ENCODE results near the gene GOLM1.

Gene GOLM1

GRCh38 chr9:86141843-86142242 lies 42.5 kb upstream of the GOLM1 start (continued):
- TF ChIP-seq ZNF501 (tag by site-specific recombination; IDR thresholded peaks at IDR 0.05) (0 out of 2 replicates have a peak, but pooled peaks have one; percentile 35), TCF7L2 (IDR thresholded peaks at IDR 0.05; ENCODE audit: borderline replicate concordance, low read depth, low read length) (peak; percentile 94), ZBTB20 (tag by site-specific recombination; IDR thresholded peaks at IDR 0.05) (no peak), REPIN1 (tag by site-specific recombination; IDR thresholded peaks at IDR 0.05; ENCODE audit: low read depth) (no peak), ZNF335 (tag by site-specific recombination; conservative IDR thresholded peaks at IDR 0.05) (0 out of 2 replicates have a peak, but pooled peaks have one; percentile 28), ZNF623 (tag by site-specific recombination; IDR thresholded peaks at IDR 0.05) (no peak), ZNF24 (tag by site-specific recombination; IDR thresholded peaks at IDR 0.05) (0 out of 2 replicates have a peak, but pooled peaks have one; percentile 61), ZNF48 (tag by site-specific recombination; IDR thresholded peaks at IDR 0.05) (no peak), WT1 (tag by site-specific recombination; IDR thresholded peaks at IDR 0.05) (peak; percentile 95), ZNF544 (tag by site-specific recombination; IDR thresholded peaks at IDR 0.05) (no peak), ZNF629 (tag by site-specific recombination; IDR thresholded peaks at IDR 0.05) (0 out of 2 replicates have a peak, but pooled peaks have one; percentile 35), ZNF202 (tag by site-specific recombination; IDR thresholded peaks at IDR 0.05; ENCODE audit: borderline replicate concordance) (no peak), CTCF (tag by site-specific recombination; IDR thresholded peaks at IDR 0.05) (no peak), MEIS1 (CRISPR knock-in tag; IDR thresholded peaks at IDR 0.05; ENCODE audit: borderline replicate concordance) (peak; percentile 55; the same call in 1 of the 2 replicates), ZNF157 (tag by site-specific recombination; IDR thresholded peaks at IDR 0.05) (no peak), ZNF768 (tag by site-specific recombination; IDR thresholded peaks at IDR 0.05) (no peak), ZNF626 (tag by site-specific recombination; IDR thresholded peaks at IDR 0.05) (0 out of 2 replicates have a peak, but pooled peaks have one; percentile 35), ZSCAN23 (tag by site-specific recombination; IDR thresholded peaks at IDR 0.05) (peak; percentile 73; the same call in 1 of the 2 replicates), ZNF274 (IDR thresholded peaks at IDR 0.05; ENCODE audit: low read length) (no peak), ZNF274 (tag by site-specific recombination; IDR thresholded peaks at IDR 0.05; ENCODE audit: borderline replicate concordance) (no peak), ZNF701 (tag by site-specific recombination; IDR thresholded peaks at IDR 0.05) (no peak), ZFP41 (tag by site-specific recombination; IDR thresholded peaks at IDR 0.05; ENCODE audit: borderline replicate concordance) (no peak), ZNF580 (tag by site-specific recombination; IDR thresholded peaks at IDR 0.05) (peak; percentile 98), MZF1 (tag by site-specific recombination; IDR thresholded peaks at IDR 0.05; ENCODE audit: borderline replicate concordance) (peak; percentile 77; the same call in 1 of the 2 replicates), YY2 (tag by site-specific recombination; IDR thresholded peaks at IDR 0.05) (no peak; the same call in 1 of the 2 replicates), ZNF311 (tag by site-specific recombination; IDR thresholded peaks at IDR 0.05; ENCODE audit: borderline replicate concordance) (no peak), ZNF133 (tag by site-specific recombination; IDR thresholded peaks at IDR 0.05) (no peak), GFI1B (tag by site-specific recombination; IDR thresholded peaks at IDR 0.05) (peak; percentile 96)
- TF ChIP-seq, protein P1, sequence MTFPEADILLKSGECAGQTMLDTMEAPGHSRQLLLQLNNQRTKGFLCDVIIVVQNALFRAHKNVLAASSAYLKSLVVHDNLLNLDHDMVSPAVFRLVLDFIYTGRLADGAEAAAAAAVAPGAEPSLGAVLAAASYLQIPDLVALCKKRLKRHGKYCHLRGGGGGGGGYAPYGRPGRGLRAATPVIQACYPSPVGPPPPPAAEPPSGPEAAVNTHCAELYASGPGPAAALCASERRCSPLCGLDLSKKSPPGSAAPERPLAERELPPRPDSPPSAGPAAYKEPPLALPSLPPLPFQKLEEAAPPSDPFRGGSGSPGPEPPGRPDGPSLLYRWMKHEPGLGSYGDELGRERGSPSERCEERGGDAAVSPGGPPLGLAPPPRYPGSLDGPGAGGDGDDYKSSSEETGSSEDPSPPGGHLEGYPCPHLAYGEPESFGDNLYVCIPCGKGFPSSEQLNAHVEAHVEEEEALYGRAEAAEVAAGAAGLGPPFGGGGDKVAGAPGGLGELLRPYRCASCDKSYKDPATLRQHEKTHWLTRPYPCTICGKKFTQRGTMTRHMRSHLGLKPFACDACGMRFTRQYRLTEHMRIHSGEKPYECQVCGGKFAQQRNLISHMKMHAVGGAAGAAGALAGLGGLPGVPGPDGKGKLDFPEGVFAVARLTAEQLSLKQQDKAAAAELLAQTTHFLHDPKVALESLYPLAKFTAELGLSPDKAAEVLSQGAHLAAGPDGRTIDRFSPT (tag by site-specific recombination; IDR thresholded peaks at IDR 0.05), result no peak
- TF ChIP-seq, protein P2, sequence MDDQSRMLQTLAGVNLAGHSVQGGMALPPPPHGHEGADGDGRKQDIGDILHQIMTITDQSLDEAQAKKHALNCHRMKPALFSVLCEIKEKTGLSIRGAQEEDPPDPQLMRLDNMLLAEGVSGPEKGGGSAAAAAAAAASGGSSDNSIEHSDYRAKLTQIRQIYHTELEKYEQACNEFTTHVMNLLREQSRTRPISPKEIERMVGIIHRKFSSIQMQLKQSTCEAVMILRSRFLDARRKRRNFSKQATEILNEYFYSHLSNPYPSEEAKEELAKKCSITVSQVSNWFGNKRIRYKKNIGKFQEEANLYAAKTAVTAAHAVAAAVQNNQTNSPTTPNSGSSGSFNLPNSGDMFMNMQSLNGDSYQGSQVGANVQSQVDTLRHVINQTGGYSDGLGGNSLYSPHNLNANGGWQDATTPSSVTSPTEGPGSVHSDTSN (CRISPR knock-in tag; IDR thresholded peaks at IDR 0.05), result no peak
- TF ChIP-seq, protein P3, sequence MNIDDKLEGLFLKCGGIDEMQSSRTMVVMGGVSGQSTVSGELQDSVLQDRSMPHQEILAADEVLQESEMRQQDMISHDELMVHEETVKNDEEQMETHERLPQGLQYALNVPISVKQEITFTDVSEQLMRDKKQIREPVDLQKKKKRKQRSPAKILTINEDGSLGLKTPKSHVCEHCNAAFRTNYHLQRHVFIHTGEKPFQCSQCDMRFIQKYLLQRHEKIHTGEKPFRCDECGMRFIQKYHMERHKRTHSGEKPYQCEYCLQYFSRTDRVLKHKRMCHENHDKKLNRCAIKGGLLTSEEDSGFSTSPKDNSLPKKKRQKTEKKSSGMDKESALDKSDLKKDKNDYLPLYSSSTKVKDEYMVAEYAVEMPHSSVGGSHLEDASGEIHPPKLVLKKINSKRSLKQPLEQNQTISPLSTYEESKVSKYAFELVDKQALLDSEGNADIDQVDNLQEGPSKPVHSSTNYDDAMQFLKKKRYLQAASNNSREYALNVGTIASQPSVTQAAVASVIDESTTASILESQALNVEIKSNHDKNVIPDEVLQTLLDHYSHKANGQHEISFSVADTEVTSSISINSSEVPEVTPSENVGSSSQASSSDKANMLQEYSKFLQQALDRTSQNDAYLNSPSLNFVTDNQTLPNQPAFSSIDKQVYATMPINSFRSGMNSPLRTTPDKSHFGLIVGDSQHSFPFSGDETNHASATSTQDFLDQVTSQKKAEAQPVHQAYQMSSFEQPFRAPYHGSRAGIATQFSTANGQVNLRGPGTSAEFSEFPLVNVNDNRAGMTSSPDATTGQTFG (tag by site-specific recombination; IDR thresholded peaks at IDR 0.05; ENCODE audit: borderline replicate concordance), result no peak

Data from HEK293 (cell line).